ENCODE data around the gene VPS37C.

DNA sequence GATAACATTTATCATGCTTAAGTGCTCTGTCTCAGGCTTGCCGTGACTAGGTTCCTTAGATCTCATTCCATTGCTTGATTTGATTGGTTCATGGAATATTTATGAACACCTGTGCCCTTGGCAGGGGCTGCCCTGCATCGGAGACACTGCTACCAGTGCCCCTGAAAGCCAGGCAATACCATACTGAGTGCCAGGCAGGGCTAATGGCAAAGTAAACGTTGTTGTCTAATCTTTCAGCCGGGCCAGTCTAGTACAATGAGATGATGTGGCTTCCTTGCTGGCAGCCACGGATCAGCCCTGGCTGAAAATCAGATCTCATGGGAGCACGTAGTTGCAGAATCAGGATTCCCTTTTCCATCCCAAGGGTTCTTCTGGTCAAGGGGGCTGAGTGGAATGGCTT, 37.1 kb upstream of the VPS37C start:
- TF ChIP-seq EZH2 (conservative IDR thresholded peaks at IDR 0.05; ENCODE audit: low read depth, low read length) (no peak), TARDBP (CRISPR knock-in tag; IDR thresholded peaks at IDR 0.05) (no peak), TBP (CRISPR knock-in tag; IDR thresholded peaks at IDR 0.05) (no peak), POLR2AphosphoS2 (IDR thresholded peaks at IDR 0.05; ENCODE audit: low read depth, low read length) (no peak), PCBP2 (optimal IDR thresholded peaks at IDR 0.05; ENCODE audit: low read depth, low read length, poor library complexity, severe bottlenecking) (no peak), SP2 (CRISPR knock-in tag; IDR thresholded peaks at IDR 0.05) (no peak), GATA4 (IDR thresholded peaks at IDR 0.05; ENCODE audit: borderline replicate concordance, low read depth) (no peak), FOXA1 (IDR thresholded peaks at IDR 0.05) (no peak), FOXA1 (CRISPR knock-in tag; IDR thresholded peaks at IDR 0.05) (no peak), SIN3A (IDR thresholded peaks at IDR 0.05; ENCODE audit: borderline replicate concordance, low read depth, low read length) (no peak), BHLHE40 (IDR thresholded peaks at IDR 0.05; ENCODE audit: low read length) (no peak), NCOA1 (CRISPR knock-in tag; IDR thresholded peaks at IDR 0.05) (no peak), ZFP36 (IDR thresholded peaks at IDR 0.05; ENCODE audit: borderline replicate concordance, low read depth, low read length, partially characterized antibody) (no peak), MYC (CRISPR knock-in tag; IDR thresholded peaks at IDR 0.05; ENCODE audit: borderline replicate concordance) (no peak)

Measured in HepG2 (cell line).